ENCODE results near the gene LRRC4B.
A peak's percentile ranks its signal among the peaks of the same experiment; 100 is the strongest.

LRRC4B gene

GRCh38 chr19:50501186-50501567, 67.1 kb downstream of the LRRC4B start:
- DNase-seq = no peak

- no peak for DNase-seq
Measured at GRCh38 chr19:50500753-50501151, 67.5 kb downstream of the LRRC4B start.

DNA sequence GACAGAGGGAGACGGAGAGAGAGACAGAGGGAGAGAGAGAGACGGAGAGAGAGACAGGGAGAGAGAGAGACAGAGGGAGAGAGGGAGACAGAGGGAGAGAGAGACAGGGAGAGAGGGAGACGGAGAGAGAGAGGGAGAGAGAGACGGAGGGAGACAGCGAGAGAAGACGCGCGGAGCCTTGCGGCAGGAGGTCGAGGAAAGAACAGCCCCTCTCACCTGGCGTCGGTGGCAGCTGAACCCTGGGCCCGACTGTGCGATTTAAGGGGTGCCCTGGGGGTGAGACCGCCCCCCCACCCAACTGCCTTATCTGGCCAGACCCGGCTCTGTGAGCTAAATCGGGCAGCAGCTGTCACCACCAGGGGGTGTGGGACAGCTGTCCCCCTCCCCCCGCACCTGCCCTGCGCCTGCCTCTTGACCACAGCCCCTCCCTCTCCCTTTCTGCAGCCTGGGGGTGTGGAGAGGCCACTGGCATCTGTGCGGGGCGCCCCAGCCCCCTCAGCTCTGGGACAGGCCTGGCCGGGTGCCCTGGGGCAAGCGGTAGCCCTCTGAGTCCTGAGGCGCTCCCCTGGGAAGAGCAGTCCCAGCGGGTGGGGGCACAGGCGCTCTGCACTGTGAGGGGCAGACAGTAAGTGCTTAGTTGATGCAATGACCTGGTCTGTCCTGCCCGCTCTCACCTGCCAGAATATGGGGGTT, 68.0 kb downstream of the LRRC4B start:
- DNase-seq = no peak

DNA sequence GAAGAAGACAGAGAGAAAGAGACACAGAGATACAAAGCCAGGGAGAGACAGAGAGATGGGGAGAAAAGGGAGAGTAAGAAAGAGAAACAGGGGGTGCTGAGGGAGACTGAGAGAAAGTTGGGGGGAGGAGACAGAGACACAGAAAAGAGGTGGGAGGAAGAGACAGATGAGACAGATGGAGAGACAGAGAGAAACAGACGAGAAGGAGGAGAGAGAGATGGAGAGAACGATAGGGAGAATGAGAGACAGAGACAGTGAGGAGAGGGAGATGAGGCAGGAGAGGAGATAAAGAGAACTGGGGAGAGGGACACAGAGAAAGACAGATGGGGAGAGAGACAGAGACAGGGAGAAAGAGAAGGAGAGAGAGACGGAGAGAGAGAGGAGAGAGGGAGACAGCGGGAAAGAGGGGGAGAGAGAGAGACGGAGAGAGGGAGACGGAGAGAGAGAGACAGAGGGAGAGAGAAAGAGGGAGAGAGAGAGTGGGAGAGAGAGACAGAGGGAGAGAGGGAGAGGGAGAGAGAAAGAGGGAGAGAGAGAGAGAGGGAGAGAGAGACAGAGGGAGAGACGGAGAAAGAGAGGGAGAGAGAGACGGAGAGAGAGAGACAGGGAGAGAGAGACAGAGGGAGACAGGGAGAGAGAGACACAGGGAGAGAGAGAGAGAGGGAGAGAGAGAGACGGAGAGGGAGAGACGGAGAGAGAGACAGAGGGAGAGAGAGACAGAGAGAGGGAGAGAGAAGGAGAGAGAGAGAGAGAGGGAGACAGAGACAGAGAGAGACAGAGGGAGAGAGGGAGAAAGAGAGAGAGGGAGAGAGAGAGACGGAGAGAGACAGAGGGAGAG, 69.8 kb downstream of the LRRC4B start:
- no peak for DNase-seq

DNA sequence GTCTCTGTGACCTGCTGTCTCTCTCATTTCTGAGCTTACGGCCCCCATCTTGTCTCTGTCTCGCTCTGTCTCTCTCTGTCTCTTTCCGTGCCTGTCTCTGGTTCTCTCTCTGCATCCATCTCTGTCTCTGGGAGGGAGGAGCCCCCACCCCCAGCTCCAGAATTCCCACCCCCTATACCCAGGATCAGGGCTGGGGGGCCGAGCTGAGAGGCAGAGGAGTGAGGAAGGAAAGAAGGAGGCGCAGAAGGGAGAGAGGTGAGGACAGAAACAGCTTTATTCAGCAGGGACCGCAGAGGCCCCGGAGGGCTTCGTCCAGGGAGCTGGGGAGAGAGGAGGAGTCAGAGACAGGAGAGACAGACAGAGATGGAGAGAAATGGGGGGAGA, 71.2 kb downstream of the LRRC4B start:
- DNase-seq = no peak

GRCh38 chr19:50496189-50497021, 71.8 kb downstream of the LRRC4B start:
- DNase-seq = no peak

GRCh38 chr19:50495020-50495531, 73.2 kb downstream of the LRRC4B start:
- no peak for DNase-seq

DNA sequence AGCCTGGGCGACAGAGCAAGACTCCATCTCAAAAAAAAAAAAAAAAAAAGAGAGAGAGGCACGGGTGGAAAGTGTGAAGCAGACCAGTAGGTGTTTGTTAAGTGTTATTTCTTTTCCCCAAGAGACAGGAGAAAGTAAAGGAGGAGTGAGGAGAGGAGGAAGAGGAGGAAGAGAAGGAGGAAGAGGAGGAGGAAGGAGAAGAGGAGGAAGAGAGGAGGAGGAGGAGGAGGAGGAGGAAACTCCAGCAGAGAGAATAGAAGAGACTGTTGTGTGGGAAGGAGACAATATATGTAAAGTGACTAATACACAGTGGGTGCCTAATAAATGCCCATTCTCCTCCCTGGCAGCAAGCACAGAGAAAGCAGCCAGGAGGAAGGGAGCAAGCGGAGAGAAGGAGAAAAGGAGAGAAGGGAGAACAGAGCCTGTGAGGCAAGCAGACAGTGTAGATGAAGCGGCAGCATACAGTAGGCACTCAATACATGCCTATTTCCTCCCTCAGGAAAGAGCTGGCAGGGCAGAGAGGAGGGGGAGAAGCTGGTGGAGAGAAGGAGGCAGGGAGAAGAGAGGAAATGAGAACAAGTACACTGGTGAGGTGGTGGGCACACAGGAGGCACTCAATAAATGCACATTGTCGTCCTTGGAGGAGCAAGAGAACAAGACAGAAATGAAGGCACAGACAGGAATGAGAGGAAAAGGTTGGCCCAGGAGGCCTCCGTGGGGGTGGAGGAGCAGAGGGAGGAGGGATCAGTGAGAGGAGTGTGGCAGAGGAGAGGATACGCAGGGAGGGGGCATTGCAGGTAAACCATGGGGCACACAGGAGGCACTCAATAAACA, 73.8 kb downstream of the LRRC4B start:
- DNase-seq = no peak

DNA sequence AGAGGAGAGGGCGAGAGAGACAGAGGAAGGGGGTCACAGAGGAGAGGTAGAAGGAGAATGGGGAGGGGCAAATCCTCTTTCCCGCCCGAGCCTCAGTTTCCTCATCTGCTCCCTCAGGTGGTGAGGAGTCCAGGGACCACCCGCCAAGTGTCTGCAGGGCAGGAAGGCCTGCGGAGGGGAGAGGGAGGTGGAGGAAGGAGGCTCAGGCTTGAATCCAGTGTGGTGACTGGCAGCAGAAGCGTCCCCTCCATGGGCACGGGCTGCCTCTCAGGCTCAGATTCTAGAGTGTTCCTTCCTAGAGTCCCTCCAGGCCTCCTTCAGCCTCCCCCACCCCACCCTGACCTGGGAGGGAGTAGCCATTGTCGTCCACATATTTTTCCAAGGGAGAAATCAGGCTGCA, 75.1 kb downstream of the LRRC4B start:
- no peak for DNase-seq

DNA sequence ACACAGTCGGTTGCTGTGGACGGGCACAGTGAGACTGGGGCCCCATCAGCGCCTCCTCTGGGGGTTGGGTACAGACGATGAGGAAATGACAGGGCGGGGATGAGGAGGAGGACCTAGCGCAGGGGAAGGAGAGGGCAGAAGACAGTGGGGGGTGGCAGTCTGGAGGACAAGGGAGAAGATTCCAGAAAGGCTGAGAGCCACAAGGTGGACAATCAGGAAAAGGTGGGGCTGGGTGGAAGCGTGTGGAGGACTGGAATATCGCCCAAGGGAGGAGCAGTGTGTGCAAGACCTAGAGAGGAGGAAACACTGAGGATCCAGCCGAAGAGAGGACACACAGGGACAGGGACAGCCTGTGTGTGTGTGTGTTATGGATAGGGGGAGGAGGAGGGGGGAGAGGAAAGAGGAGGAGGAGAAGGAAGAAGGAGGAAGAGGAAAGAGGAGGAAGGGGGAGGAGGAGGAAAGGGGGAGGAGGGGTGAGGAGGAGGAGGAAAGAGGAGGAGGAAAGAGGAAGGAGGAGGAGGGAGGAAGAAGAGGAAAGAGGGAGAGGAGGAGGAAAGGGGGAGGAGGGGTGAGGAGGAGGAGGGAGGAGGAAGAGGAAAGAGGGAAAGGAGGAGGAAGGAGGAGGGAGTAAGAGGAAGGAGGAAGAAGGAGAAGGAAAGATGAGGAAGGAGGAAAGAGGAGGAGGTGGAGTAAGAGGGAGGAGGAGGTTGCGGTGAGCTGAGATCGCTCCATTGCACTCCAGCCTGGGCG, 75.8 kb downstream of the LRRC4B start:
- peak; percentile 53 to 63 for DNase-seq

DNA sequence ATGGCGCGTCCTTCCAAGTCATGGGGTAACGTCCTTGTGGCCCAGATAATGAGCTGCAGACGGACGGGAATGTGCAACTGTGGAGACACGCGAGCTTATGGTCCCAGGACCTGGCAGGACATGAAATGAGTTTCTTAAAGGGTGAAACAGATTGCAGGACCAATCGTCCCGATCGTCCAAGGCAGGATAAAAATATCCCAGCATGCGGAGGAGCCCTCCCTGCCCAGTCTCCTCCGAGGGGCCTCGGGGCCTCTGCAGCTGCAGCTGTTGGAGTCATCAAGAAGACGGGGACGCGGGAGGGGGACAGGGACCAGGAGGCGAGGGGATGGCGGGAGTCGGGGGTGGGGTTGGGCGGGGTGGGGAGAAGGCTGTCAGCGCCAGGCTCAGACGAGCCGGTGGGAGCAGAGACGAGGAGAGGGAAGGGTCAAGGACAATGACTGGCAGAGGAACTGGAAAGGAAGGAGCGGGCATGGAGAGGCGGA, 77.2 kb downstream of the LRRC4B start:
- no peak for DNase-seq

- no peak for DNase-seq
Measured at GRCh38 chr19:50490411-50490811, 77.8 kb downstream of the LRRC4B start.

GRCh38 chr19:50489461-50490011, 78.7 kb downstream of the LRRC4B start:
- no peak for DNase-seq

- no peak for DNase-seq
Measured at GRCh38 chr19:50488389-50489194, 79.6 kb downstream of the LRRC4B start.

GRCh38 chr19:50486823-50487515, 81.3 kb downstream of the LRRC4B start:
- DNase-seq = peak; percentile 85 to 86

GRCh38 chr19:50485284-50485955, 82.8 kb downstream of the LRRC4B start:
- DNase-seq = no peak

- no peak for DNase-seq
Measured at GRCh38 chr19:50482916-50483315, 85.3 kb downstream of the LRRC4B start.

GRCh38 chr19:50482271-50482855, 85.9 kb downstream of the LRRC4B start:
- DNase-seq = no peak
